ENCODE measurements around the gene KIAA0232.

GRCh38 chr4:6901669-6902317 lies 119.3 kb downstream of the KIAA0232 start:
- TF ChIP-seq POLR2AphosphoS5 (IDR thresholded peaks at IDR 0.05; ENCODE audit: low read depth, low read length) = no peak
- no peak for TF ChIP-seq TAF1 (IDR thresholded peaks at IDR 0.05; ENCODE audit: borderline replicate concordance, low read depth, low read length)
